NCI-H774 (cell line): ENCODE data around the gene LRCH2.

Experiments used
- DNase-seq: peaks from one replicate; lab custom pipeline; 2025; lab: John Stamatoyannopoulos, UW

LRCH2 gene

DNA sequence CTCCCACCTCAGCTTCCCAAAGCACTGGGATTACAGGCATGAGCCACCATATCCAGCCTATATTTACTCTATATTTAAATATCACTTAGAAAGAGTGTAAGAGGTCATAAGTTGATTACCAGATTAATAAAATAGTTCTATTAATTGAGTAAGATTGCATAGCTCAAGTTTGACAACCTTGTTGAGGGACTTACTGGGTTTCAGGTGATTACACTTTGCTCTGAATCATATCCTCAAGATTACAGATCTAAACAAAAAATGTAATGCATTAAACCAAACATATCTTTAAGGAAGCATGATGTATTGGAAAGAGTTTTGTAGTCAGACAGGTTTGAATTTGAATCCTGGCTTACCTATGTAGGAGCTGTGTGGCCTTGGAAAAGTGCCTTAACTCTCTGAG, 168.6 kb downstream of the LRCH2 start:
- DNase-seq = no peak
